Fibroblast of lung (primary cell): ENCODE measurements around the gene LRMDA. TPM values are rescaled to one million over a fixed set of nuclear protein-coding genes. Genes with fewer than 3 reads are reported as not detected.

Experiments used
- DNase-seq, 2 donors: peaks; one replicate each; pipeline versions ENCODE4 v3.0.0 to v3.0.0-alpha.2; 2010; ENCODE audit warnings: low read depth in 2 of 2
- H2AFZ ChIP-seq: 2 replicates; pipeline ENCODE4 v1.5.1; 2012; ENCODE audit warnings: low read length, control low read depth, inconsistent platforms
- H3K27ac ChIP-seq: 2 replicates; pipeline ENCODE4 v1.5.1; 2011; ENCODE audit warnings: low read length, control low read depth; ENCODE audit not compliant: insufficient read depth
- H3K27me3 ChIP-seq: 2 replicates; pipeline ENCODE4 v1.5.1; 2011; ENCODE audit warnings: mild to moderate bottlenecking, low read length; ENCODE audit not compliant: control insufficient read depth, insufficient read depth
- H3K36me3 ChIP-seq: 2 replicates; pipeline ENCODE4 v1.5.1; 2011; ENCODE audit warnings: low read length; ENCODE audit not compliant: control insufficient read depth, insufficient read depth
- H3K4me1 ChIP-seq: 2 replicates; pipeline ENCODE4 v1.5.1; 2011; ENCODE audit warnings: low read length; ENCODE audit not compliant: control insufficient read depth, insufficient read depth; ENCODE audit errors: extremely low read depth
- H3K4me2 ChIP-seq: 2 replicates; pipeline ENCODE4 v1.5.1; 2011; ENCODE audit warnings: low read length, control low read depth; ENCODE audit not compliant: insufficient read depth; ENCODE audit errors: extremely low read depth
- H3K4me3 ChIP-seq, 4 experiments: fragments of 200-600 bp in 1 of 4; sonication (generic) in 1 of 4; replicated peaks in 1 of 4; 2 replicates each; pipeline ENCODE4 v1.5.1; 2011 to 2016; ENCODE audit warnings: low read length in 4 of 4, low read depth in 3 of 4, mild to moderate bottlenecking in 3 of 4, control low read depth in 2 of 4, inconsistent platforms in 1 of 4, mixed read lengths in 1 of 4; ENCODE audit not compliant: insufficient read depth in 1 of 4; ENCODE audit errors: control extremely low read depth in 1 of 4
- H3K79me2 ChIP-seq: 2 replicates; pipeline ENCODE4 v1.5.1; 2012; ENCODE audit warnings: mild to moderate bottlenecking, low read length, inconsistent platforms; ENCODE audit not compliant: control insufficient read depth, insufficient read depth
- H3K9ac ChIP-seq: 2 replicates; pipeline ENCODE4 v1.5.1; 2011; ENCODE audit warnings: mild to moderate bottlenecking, low read length, control low read depth; ENCODE audit not compliant: insufficient read depth
- H3K9me3 ChIP-seq: 2 replicates; pipeline ENCODE4 v1.5.1; 2012; ENCODE audit warnings: low read depth, low read length; ENCODE audit not compliant: control insufficient read depth, insufficient read depth
- H4K20me1 ChIP-seq: 2 replicates; pipeline ENCODE4 v1.5.1; 2011; ENCODE audit warnings: low read length; ENCODE audit not compliant: control insufficient read depth, insufficient read depth; ENCODE audit errors: extremely low read depth
- CTCF ChIP-seq, 2 donors: IDR thresholded peaks in 1 of 2; conservative IDR thresholded peaks in 1 of 2; 1 replicate in 1 of 2; 2 replicates in 1 of 2; pipeline ENCODE4 v1.5.1; 2011 to 2012; ENCODE audit warnings: low read length in 2 of 2, control low read depth in 1 of 2, inconsistent platforms in 1 of 2, low read depth in 1 of 2, mild to moderate bottlenecking in 1 of 2
- EZH2 ChIP-seq: IDR thresholded peaks from 2 replicates; pipeline ENCODE4 v1.5.1; 2012; ENCODE audit warnings: low read length, control low read depth, mild to moderate bottlenecking; ENCODE audit errors: missing control alignments
- polyA plus RNA-seq, 2 donors: library from polyadenylated mRNA; depleted of rRNA in 1 of 2; stranded (reverse) in 1 of 2; unstranded in 1 of 2; fragments of >200 nt; gene quantifications; 2 replicates each; pipeline ENCODE4 v1.2.1, GENCODE V29; 2011 to 2012; ENCODE audit warnings: missing spikeins in 1 of 2
- total RNA-seq: library from RNA; depleted of rRNA; stranded (reverse); fragments of >200 nt; gene quantifications from 2 replicates; pipeline ENCODE4 v1.2.1, GENCODE V29; 2014

LRMDA gene
- total and polyA plus RNA-seq, 2 donors (not counting 1 experiment from before 2014, with no cell fraction given): 1.7 to 2.0 TPM

- H3K4me1 ChIP-seq: no peaks in the 10 kb centered on the region
- H3K4me3 ChIP-seq: no peak overlapping the region
- no peak overlapping the region for H3K4me2 ChIP-seq
- no peaks in the 10 kb centered on the region for H3K79me2 ChIP-seq
- H3K27ac ChIP-seq: no peak overlapping the region
- TF ChIP-seq EZH2: no peak
- no peak for TF ChIP-seq CTCF (conservative IDR thresholded peaks at IDR 0.05 in 1 of 2, IDR thresholded peaks at IDR 0.05 in 1 of 2; ENCODE audit: low read depth in 1 of 2, low read length in 2 of 2)
- peak in 1 of 2 donors; percentile 79 for DNase-seq
- H2AFZ ChIP-seq: no peak overlapping the region
- H3K9ac ChIP-seq: no peak overlapping the region
- no peaks in the 10 kb centered on the region for H3K9me3 ChIP-seq
- no peaks in the 10 kb centered on the region for H3K27me3 ChIP-seq
- no peaks in the 10 kb centered on the region for H3K36me3 ChIP-seq
- H4K20me1 ChIP-seq: no peaks in the 10 kb centered on the region
Observed at GRCh38 chr10:76411729-76412435, 980.5 kb downstream of the LRMDA start.

- Histone ChIP-seq H3K36me3 (no peaks in the 10 kb centered on the region), H3K27me3 (no peaks in the 10 kb centered on the region), H3K27ac (no peak overlapping the region), H3K4me3 (no peak overlapping the region), H3K9ac (no peak overlapping the region), H3K4me2 (no peak overlapping the region), H3K79me2 (no peaks in the 10 kb centered on the region), H2AFZ (no peak overlapping the region), H3K4me1 (no peaks in the 10 kb centered on the region), H4K20me1 (no peaks in the 10 kb centered on the region), H3K9me3 (no peaks in the 10 kb centered on the region)
- TF ChIP-seq CTCF (conservative IDR thresholded peaks at IDR 0.05 in 1 of 2, IDR thresholded peaks at IDR 0.05 in 1 of 2; ENCODE audit: low read depth in 1 of 2, low read length in 2 of 2) (no peak), EZH2 (no peak)
- no peak for DNase-seq
Observed at GRCh38 chr10:76415554-76415953, 984.1 kb downstream of the LRMDA start.

GRCh38 chr10:76416642-76417041, 985.2 kb downstream of the LRMDA start:
- Histone ChIP-seq H3K27ac (no peak overlapping the region), H3K4me1 (no peaks in the 10 kb centered on the region), H3K4me3 (no peak overlapping the region), H3K79me2 (no peaks in the 10 kb centered on the region), H3K4me2 (no peak overlapping the region), H3K9me3 (no peaks in the 10 kb centered on the region), H3K27me3 (no peaks in the 10 kb centered on the region), H4K20me1 (no peaks in the 10 kb centered on the region), H3K36me3 (no peaks in the 10 kb centered on the region), H2AFZ (no peak overlapping the region), H3K9ac (no peak overlapping the region)
- DNase-seq: no peak
- no peak for TF ChIP-seq EZH2
- TF ChIP-seq CTCF (conservative IDR thresholded peaks at IDR 0.05 in 1 of 2, IDR thresholded peaks at IDR 0.05 in 1 of 2; ENCODE audit: low read depth in 1 of 2, low read length in 2 of 2): no peak
